ENCODE measurements around the gene HSD17B3. TPM values are rescaled to one million over a fixed set of nuclear protein-coding genes. Genes with fewer than 3 reads are reported as not detected.

HSD17B3 gene
- not detected for total RNA-seq (2021; fragmentation: NEBNext Ultra II Directional; extraction: Animal tissue kit (Norgen Biotek cat#: 25700))
- long read RNA-seq: 0 reads

DNA sequence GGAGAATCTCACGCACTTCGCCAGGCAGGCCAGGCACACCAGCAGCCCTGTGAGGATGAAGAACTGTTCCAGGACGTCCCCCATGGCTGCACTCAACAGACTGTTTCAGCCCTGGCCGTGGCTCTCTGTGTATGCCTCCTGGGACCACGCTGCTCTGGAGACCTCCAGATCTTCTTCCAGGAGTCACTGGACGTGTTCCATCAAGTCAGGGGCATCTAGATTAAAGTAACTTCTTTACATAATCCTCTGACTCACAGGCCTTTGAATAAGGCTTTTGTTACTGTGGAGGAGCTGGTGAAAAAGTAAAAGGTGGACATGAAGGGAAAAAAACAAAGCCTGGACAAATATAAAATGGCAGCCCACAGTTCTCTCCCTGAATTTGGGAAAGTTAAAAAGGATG is at the start of gene HSD17B3:
TSS of gene HSD17B3 (minus strand) at position 156 of the 400 bp plus-strand sequence. CDS start at position 84, 72 bp downstream.
- no peak within 1 kb of the TSS for H3K27ac Mint-ChIP-seq
- H3K4me3 Mint-ChIP-seq: no peak within 1 kb of the TSS
- DNase-seq: no peak
- no peaks in the 10 kb centered on the region for H3K9me3 Mint-ChIP-seq
- H3K36me3 Mint-ChIP-seq (ENCODE audit: low read depth): no peaks in the 10 kb centered on the region
- H3K4me1 Mint-ChIP-seq (ENCODE audit: low read depth): peaks cover 10% of the 10 kb centered on the region
- H3K27me3 Mint-ChIP-seq (ENCODE audit: insufficient read depth): peaks cover 5% of the 10 kb centered on the region
- TF ChIP-seq CTCF (IDR thresholded peaks at IDR 0.05): no peak

GRCh38 chr9:96350866-96351265 is 48.9 kb upstream of the HSD17B3 start:
- Mint-ChIP-seq H3K9me3 (no peaks in the 10 kb centered on the region), H3K4me3 (no peak overlapping the region), H3K4me1 (ENCODE audit: low read depth) (no peaks in the 10 kb centered on the region), H3K36me3 (ENCODE audit: low read depth) (peaks cover 19% of the 10 kb centered on the region), H3K27ac (no peak overlapping the region), H3K27me3 (ENCODE audit: insufficient read depth) (peaks cover 1% of the 10 kb centered on the region; the same call in 1 of the 2 replicates)
- no peak for DNase-seq
- no peak for TF ChIP-seq CTCF (IDR thresholded peaks at IDR 0.05)

DNA sequence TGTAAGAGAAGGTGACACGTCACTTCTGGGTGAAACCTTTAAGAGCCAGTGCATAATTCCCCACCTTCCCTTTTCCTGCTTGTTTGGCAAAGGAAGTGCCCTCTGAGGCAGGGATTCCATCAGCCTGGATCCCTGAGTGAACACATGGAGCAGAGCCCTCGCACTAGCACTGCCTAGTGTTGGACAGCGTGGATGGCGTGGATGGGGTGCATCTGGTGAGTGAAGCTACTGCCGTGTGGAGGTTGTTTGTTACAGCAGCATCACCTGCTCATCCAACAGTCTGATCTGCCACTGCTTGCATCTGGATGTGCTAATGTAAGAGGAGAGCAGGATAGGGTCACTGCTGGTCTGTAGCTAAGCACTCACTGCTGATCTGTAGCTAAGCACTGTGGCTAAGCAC is 46.3 kb upstream of the HSD17B3 start:
- H3K4me3 Mint-ChIP-seq: no peak overlapping the region
- TF ChIP-seq CTCF (IDR thresholded peaks at IDR 0.05): no peak
- DNase-seq: no peak
- H3K4me1 Mint-ChIP-seq (ENCODE audit: low read depth): peaks cover 24% of the 10 kb centered on the region
- H3K27ac Mint-ChIP-seq: no peak overlapping the region
- H3K27me3 Mint-ChIP-seq (ENCODE audit: insufficient read depth): peaks cover 1% of the 10 kb centered on the region; the same call in 1 of the 2 replicates
- H3K36me3 Mint-ChIP-seq (ENCODE audit: low read depth): peaks cover 21% of the 10 kb centered on the region
- H3K9me3 Mint-ChIP-seq: no peaks in the 10 kb centered on the region

- H3K27me3 Mint-ChIP-seq (ENCODE audit: insufficient read depth): peaks cover 1% of the 10 kb centered on the region; the same call in 1 of the 2 replicates
- no peaks in the 10 kb centered on the region for H3K9me3 Mint-ChIP-seq
- peaks cover 20% of the 10 kb centered on the region for H3K36me3 Mint-ChIP-seq (ENCODE audit: low read depth)
- H3K4me3 Mint-ChIP-seq: no peak overlapping the region
- TF ChIP-seq CTCF (IDR thresholded peaks at IDR 0.05): no peak
- peak overlapping the region; percentile 6; the same call in 1 of the 2 replicates for H3K27ac Mint-ChIP-seq
- H3K4me1 Mint-ChIP-seq (ENCODE audit: low read depth): peaks cover 29% of the 10 kb centered on the region
- no peak for DNase-seq
Measured at GRCh38 chr9:96345551-96345950, 43.6 kb upstream of the HSD17B3 start.

- peak; percentile 85 for DNase-seq
- peaks cover 20% of the 10 kb centered on the region for H3K36me3 Mint-ChIP-seq (ENCODE audit: low read depth)
- peak overlapping the region; percentile 34; the same call in 1 of the 2 replicates for H3K4me3 Mint-ChIP-seq
- TF ChIP-seq CTCF (IDR thresholded peaks at IDR 0.05): no peak
- peaks cover 37% of the 10 kb centered on the region for H3K4me1 Mint-ChIP-seq (ENCODE audit: low read depth)
- H3K9me3 Mint-ChIP-seq: no peaks in the 10 kb centered on the region
- peaks cover 1% of the 10 kb centered on the region; the same call in 1 of the 2 replicates for H3K27me3 Mint-ChIP-seq (ENCODE audit: insufficient read depth)
- peak overlapping the region; percentile 48; the same call in 1 of the 2 replicates for H3K27ac Mint-ChIP-seq
Measured at GRCh38 chr9:96344458-96345180, 42.6 kb upstream of the HSD17B3 start.
